Ureter (tissue), 1 donor: ENCODE results near the gene RASGRP2. TPM values are rescaled to one million over a fixed set of nuclear protein-coding genes. Genes with fewer than 3 reads are reported as not detected.

Experiments used
- DNase-seq: peaks from one replicate; pipeline ENCODE4 v3.0.0-alpha.2; 2020; ENCODE audit warnings: low spot score
- total RNA-seq: library from RNA; stranded (reverse); gene quantifications from one replicate; pipeline ENCODE4 v1.2.4, GENCODE V29; 2023
- donor health status: DM: yes; HTN: yes; CAD: no.

Gene RASGRP2
- total RNA-seq, 1 donor from 2014 or later: 23.3 TPM

DNA sequence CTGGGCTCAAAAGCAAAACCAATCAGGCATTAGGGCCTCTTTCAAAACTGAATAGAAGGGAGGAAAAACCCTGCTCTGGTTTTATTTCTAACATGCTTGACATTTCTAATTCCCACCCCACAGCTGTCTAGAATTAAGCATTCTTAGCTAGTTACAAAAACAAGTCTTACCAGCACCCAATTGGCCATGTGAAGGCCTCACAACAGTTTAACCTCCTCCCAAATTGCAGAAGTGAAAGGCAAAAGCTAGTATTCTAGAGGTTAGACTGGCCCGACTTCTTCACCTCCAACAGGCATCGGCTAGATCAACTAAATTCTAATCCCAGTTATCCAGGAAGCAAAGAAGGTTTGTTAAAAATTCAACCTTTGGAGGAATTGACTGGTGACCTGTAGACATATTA lies 27.9 kb upstream of the RASGRP2 start:
- DNase-seq: no peak

DNA sequence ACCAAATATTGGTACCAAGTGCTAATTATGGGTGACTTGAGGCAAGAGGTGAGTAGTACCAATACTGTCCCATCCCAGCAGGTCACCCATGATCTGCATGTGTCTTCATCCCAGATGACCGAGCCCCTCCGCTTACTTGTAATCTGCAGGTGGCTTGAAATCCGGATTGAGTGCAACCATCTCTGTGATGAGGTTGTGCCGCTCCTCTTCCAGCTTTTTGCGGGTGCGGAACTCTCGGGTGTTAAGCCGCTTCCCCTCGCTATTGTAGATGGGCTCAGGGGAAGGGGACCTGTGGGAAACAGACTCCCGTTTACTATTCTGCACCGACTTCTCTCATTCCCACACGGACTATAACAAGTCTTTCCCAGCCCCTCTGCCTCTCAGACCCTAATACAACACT lies 26.2 kb upstream of the RASGRP2 start:
- DNase-seq: no peak

DNA sequence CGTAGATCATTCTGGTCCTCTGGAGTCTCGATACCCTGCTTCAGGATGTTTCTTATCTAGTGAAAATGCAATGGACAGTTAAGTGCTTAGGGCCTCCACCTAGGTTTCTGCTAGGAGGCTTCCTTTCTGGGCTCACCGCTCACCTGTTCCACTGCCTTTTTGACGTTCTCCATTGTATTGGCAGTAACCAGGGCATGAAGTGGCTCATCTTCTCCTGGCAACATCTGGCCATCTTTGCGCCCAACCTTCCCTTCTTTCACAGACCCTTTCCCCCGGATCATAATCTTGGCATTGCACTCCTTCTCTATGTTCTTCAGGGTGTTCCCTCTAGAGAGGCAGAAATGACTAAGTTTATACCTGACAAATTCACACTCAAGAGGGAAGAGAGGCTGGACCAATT lies 25.3 kb upstream of the RASGRP2 start:
- no peak for DNase-seq

DNA sequence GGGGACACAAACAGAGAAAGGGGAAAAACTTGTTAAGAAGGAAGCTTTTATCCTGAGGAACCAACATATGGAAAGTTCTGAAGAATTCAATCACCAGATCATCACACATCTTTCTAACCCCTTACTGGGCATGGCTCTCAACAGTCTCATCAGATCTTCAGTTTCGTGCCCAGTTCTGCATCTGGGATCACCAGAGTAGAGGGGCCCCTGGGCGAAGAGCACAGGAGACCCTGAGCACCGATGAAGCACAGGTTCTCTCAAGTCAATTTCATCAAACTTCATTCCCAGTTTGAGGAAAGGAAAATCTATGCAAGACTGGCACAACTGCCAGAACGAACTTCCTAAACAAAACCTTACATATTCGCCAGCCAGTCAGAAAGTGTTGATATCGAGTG lies 24.4 kb upstream of the RASGRP2 start:
- no peak for DNase-seq

DNA sequence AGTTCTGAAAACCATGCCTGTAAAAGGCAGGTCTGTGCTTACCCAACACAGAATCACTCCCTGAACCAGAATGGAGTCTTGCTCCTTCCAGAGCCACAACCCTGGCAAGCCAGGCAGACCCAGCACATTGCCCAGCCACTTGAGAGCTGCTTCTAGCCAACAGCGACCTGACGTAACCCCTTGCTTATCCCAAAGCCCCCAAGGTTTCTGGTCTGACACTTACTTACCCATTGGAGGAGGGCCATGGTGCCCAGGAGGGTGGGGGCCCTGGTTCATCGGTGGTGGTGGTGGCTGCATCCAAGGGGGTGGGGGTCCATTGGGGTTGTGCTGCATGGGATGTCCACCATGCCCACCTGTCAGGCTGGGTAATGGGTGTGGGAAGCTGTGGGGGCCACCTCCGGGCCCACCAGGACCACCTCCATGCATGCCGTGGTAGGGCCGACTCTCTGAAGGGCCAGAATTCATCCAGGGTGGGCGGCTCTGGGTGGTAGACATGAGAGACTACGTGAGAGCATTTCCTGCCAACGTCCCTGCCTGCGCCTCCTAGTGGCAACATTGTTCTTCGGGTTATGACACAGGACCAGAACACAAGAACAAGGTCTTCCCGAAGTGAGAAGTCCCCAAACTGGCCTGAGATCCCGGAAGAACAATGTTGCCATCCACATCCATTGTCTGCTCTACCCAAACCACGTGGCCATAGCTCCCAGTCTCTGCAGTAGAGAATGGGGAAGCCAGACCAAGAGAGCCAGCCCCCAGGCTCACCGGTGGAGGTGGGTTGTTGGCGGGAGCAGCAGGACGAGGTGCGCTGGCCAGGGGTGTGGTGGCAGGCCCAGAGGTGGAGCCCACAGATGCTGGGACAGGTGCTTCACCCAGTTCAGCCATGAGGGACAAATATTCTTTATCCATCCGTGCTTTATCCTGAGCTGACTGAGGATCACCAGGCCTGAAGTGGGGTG lies 23.7 kb upstream of the RASGRP2 start:
- DNase-seq: peak; percentile 74

DNA sequence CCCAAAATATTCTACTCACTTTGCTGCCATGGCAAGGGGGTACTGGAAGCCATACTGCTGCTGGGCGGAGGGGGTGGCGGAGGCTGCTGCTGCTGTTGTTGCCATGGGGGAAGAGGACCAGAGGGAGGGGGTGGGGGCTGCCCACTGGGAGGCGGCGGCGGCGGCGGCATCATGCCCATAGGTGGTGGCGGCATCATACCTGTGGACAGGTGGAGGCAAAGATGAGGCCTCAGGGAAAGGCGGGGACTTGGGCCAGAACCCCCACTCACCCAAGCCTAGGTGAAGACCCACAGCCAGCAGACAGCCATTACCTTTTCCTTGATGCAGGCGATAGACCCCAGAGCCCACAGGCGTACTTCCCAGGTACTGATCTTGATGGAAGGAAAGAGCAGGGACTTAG lies 22.9 kb upstream of the RASGRP2 start:
- no peak for DNase-seq

DNA sequence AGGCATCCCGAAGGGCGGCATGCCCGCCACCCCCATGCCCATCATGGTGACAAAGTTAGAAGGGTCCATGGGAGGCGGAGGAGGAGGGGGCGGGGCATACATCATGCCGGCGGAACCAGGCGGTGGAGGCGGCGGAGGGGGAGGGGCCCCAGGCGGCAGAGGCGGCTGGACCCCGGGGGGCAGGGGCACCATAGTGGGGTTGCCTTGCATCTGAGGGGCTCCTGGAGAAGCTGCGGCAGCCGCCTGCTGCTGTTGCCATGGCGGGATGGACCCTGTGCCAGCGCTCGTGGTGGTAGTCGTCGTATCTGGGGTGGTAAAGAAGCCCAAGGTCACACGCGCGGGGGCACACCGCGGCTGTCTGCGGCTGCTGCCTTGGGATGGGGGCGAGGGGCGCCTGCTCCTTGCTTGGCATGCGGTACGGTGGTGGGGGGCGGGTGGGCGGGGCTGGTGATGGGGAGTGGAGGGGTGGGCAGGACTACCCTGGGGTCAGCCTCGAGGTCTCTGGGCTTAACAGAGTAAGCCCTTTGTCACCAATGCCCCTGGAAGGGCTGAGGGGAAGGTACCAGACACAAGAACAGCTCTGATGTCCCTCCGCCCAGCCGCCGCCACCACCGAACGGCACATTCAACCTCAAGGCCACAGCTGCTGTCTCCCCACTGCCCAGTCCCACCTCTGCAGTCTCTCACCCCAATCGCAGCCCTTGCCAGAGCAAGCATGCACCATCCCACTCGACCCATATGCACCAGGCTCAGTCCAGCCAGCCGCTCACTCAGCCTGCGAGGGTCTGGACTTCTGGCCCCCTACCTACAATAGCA lies 22.1 kb upstream of the RASGRP2 start:
- no peak for DNase-seq

DNA sequence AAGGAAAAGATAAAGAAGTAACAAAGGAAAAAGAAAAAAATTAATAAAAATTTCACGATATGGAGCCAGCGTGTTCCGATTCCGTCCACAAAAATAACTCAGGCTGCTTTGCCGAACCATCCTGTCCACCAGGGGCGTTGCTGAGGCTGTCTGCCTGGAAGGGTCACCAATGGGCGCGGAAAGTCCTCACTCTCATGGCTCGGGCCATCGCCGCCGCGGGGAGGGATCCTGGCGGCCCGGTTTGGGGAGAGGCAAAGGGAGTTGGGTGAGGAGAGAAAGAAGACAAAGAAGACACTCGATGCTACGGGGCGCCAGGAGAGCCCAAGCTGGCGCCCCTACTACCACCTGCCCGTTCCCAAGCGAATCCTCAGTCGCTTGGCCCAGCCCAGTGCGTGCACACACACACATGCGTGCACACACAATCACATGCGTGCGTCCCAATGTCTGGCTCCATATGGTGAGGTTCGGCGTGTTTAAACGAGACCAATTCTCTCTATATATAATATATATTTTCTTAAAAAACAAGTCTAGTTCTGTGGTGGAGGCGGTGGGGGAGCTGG lies 21.4 kb upstream of the RASGRP2 start:
- no peak for DNase-seq

DNA sequence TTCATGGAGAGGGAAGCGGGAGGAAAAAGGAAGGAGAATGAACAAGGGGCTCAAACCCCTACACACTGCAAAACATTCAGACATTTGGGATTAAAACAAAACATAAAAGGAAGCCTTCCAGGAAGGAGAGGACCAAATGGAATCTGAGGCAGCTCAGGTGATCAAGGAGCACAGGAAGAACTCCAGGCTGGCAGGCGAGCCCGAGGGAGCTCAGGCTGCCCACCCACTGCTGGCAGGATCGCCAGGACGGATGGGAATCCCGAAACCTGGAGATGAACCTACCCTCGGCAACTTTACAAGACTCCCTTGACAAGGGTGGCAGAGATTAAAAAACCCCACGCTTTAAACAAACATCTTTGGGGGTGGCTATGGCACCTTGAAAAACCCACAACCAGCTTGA lies 20.8 kb upstream of the RASGRP2 start:
- no peak for DNase-seq

DNA sequence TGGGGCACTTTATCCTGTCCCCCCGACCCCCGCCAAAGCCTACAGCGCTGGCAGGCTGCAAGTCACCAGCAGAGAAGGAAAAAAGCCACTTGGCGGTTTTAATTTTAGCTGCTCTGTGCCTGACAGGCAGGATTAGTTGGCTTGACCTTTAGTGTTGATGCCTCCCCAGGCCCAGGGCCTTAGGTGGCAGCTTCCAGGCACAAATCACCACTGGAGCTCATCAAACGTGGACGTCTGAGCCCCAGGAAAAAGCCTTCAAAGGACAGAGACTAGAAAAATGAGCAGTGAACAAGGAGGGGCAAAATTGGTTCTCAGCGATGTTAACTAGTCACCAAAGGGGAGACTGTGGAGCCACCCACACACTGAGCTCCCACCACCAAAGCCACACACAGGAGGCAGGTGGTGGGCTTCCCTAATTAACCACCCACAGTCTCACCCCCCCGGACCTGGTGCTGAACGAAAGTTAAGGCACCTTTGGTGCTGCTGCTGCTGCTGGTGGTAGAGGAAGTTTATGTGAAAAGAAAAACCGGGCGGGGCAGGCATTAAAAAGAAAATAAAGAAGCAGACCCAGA lies 20.2 kb upstream of the RASGRP2 start:
- no peak for DNase-seq

DNA sequence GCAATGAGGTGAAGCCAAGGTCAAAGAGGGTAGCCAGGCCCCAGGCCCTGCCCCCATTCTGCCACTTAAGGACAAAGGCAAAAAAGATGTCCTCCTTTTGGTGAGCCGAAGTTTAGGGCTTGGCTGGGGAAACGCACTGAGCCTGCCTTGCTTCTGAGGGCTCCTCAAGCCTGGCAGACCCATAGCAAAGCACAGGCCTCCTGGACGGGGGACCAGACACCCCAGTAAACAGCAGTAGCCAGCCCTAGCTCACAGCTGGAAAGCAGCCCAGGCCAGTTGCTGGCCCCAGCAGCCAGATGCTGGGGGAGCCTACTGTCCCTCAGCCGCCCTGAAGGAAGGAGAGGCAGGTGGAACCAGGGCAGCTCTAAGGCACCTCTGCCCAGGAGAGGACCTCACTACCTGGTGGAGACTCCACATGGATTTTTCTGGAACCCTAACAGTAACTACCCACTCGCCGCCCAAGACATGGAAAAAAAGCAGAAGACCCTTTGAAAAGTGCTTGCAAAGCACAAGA lies 19.6 kb upstream of the RASGRP2 start:
- DNase-seq: no peak

DNA sequence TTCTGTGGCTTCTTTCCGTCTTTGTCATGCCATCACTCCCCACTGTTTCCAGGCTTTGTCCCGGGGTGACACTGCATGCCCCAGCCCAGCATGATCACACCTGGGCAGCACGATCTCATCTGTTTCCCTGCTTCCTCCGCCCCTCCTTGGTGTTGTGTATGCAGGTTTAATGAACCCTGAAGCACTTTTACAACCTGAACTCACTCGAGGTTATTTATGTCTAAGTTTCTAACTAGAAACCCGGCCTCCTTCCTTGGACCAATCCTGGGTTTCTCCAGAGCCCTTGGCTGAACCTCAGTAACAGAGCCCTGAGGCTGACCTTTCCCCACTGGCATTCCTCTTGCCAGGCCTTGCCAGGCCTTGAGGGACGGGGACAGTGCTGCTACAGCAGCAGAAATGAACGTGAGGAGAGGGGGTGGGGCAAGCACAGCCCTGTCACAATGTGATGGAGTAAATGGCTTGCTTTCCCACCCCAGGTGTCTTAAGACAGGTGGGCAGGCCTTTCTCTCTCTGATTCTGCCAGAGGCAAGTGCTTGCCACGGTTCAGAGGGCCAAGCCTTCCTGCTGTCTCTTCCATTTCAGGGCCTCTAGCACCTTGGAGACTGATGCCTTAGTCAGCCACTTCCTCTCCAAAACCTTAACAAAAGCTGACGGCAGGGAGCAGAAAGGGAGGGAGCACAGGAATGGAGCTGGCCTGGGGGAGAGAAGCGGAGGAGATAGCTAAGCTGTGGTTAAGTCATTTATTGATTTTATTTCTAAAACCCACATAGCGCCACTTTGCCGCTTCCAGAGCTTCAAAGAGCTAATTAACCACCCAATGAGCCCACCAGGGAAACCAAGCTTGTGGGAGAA lies 19.0 kb upstream of the RASGRP2 start:
- no peak for DNase-seq

DNA sequence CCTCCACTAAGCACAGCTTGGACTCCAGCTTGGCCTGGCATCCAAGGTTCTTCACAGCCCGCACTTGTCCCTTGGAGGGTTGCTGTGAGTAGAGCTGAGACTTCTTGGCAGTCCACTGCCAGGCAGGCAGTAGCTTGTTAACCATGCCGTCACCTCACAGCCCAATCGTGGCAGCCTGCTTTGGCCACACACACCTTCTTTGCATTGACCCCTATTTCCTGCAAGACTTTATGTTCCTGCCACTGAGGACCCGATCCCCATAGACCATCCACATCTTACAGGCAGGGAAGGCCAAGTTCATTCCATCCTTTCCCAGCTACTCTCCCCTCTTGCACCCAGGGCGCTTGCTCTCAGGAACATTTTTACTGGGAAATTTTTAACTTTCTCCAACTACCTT lies 18.3 kb upstream of the RASGRP2 start:
- no peak for DNase-seq

DNA sequence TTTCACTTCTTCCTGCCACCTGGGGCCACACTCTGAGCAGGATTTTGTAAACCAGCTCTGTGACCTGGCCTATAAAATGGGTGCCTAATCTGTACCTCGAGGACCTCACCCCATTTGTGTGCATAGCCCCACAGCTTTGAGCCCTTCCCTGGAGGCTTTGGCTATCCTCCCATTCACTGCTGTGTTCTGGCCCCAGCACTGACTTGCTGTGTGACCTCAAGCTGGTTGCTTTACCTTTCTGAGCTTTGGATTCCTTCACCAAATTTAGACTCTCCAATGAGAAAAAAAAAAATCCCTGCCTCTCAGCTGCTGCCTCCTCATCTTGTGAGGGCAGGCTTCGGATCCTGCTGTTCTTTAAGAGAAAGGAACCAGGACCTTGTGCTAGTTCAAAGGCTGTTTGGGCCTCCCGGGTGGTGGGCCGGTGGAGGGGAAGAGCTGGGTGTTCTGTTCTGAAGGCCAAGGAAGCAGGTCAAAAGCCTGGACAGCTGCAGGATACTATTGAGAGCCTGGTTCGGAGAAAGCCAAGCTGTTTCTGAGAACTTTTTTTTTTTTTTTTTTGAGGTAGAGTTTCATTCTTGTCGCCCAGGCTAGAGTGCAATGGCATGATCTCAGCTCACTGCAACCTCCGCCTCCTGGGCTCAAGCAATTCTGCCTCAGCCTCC lies 16.9 kb upstream of the RASGRP2 start:
- DNase-seq: no peak

DNA sequence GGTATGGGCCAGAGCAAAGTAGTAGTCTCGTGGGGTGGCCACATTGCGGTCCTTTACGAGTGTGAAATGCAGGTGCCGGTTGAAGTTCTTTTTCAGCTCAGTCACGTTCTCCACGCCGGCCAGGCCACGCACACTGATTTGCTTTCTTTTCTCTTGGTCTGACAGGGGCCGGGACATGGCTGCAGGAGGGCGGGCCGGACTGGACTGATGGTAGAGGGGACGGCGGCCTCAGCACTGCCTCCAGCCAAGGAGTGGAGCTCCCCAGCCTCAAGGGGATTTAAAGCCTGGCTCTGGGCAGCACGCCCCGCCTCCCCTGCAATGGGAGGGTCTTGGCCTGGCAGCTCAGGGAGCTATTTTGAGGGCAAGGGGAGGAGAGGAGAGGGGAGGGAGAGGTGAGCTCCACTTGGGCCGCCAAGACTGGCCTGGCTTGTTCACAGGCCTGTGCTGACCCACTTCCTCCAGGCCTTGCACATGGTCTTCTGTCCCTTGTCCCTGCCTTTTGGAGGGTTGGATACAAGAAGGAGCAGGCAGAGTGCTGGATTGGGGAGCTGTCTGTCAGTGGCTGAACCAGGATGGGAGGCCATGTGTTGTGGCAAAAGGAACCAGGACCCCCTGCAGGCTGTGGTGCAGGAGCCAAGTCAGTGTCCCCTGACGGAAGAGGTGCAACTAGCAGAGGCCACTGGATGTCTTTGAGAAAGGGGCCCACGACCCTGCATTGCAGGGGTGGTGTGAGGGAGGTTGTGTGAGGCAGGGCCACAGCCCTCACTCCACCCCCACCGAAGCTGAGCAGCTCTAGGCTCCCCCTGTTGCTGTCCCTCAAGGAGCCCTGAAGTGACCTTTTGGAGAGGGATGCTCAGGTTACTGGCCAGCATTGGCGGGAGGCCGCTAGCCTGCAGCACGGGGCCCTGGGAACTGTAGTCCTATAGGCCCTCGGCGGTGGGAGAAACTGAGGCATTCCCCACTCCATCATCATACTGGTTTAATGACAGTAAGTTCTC lies 16.1 kb upstream of the RASGRP2 start, which contains the start of gene PYGM:
Gene PYGM (minus strand): TSS at position 253 of the 998 bp plus-strand sequence. CDS start 76 bp downstream, at position 177.
- DNase-seq: no peak

DNA sequence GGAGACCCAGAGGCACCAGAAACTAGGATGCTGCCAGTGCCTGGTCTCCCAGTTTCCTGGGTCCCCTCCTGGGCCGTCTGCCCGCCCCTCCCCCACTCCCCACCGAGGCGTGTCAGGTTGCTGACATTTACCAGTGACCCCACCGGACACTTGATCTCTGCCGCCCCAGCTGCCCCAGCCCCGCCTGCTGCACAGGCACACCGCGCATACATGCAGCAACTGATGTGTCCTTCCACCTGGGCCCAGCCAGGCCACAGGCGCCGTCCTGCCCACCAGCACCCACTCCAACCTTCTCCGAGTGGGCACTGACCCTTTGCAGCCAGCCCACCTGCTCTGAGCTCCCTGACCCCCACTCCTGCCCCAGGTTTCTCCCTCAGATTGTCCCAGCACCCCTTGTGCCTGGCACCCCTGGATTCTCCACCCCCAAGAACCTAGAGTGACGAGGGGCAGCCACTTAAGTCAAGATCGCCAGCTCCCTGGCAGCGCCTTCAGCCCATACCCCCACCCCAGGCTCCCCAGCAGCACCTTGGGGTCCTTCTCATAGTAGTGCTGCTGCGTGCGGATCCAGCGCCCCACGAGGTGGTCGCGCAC lies 15.3 kb upstream of the RASGRP2 start:
- DNase-seq: no peak

DNA sequence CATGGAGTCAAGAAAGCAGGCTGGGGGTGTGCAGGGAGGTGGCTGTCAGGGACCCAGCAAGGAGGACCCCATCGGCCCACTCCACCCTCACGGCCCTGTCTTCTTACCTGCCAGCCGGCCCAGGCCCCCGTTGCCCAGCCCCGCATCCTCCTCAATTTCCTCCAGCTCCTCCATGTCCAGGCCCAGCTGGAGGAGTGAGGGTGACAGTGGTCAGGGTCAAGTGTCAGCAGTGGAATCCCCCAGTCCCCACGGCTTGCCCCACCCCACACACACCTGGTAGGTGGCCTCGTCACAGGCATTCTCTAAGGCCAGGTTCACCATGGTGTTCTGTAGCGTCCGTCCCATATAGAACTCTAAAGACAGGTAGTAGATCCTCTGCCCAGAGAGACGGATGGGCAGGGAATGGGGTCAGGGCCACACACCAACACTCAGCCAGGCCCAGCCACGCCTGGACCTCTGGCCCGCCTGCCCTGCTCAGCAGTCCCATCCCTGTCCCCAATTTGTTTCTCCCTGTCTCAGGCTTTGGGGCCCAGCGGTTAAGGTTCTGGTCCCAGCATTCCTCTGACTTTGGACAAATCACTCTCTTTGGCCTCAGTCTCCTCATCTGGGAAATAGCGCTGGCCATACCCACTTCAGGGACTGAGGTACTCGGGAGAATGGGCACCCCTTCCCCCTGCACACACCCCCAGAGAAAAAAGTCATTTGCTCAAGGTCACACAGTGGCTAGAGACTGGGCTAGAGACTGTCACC lies 14.6 kb upstream of the RASGRP2 start:
- no peak for DNase-seq
